Peyer's patch (tissue), 4 donors: ENCODE results near the gene ABHD10. TPM values are rescaled to one million over a fixed set of nuclear protein-coding genes. Genes with fewer than 3 reads are reported as not detected.

Experiments
- DNase-seq, 3 donors: peaks; one replicate each; pipeline ENCODE4 v3.0.0-alpha.2; 2017 to 2019
- H3K27ac ChIP-seq, 4 donors: fragments of 200-600 bp; sonication (generic); one replicate each; pipeline ENCODE4 v1.5.1; 2016 to 2019
- H3K27me3 ChIP-seq, 2 donors: fragments of 200-600 bp; sonication (generic); one replicate each; pipeline ENCODE4 v1.5.1; 2019
- H3K36me3 ChIP-seq, 3 donors: fragments of 200-600 bp; sonication (generic); one replicate each; pipeline ENCODE4 v1.5.1; 2016 to 2019
- H3K4me1 ChIP-seq, 4 donors: fragments of 200-600 bp; sonication (generic); one replicate each; pipeline ENCODE4 v1.5.1; 2016 to 2019
- H3K4me3 ChIP-seq, 4 donors: fragments of 200-600 bp; sonication (generic); 1 replicate in 3 of 4; 2 replicates in 1 of 4; pipeline ENCODE4 v1.5.1; 2016 to 2019; ENCODE audit warnings: mild to moderate bottlenecking in 1 of 4
- H3K9me3 ChIP-seq, 4 donors: fragments of 200-600 bp; sonication (generic); one replicate each; pipeline ENCODE4 v1.5.1; 2016 to 2019; ENCODE audit warnings: mild to moderate bottlenecking in 1 of 4
- POLR2A ChIP-seq, 2 donors: fragments of 450-650 bp; IDR thresholded peaks; one replicate each; pipeline ENCODE4 v1.5.1; 2017; ENCODE audit warnings: antibody characterized with exemption in 2 of 2, mild to moderate bottlenecking in 2 of 2, moderate library complexity in 2 of 2
- total RNA-seq, 4 donors: library from RNA; depleted of rRNA; stranded (reverse); fragments of >200 nt; gene quantifications; one replicate each; pipeline ENCODE4 v1.1.0, GENCODE V29; 2016
- TF ChIP-seq, protein P1 (sequence below), 6 experiments: fragments of 450-650 bp in 4 of 6; fragments of 200-600 bp in 2 of 6; sonication (generic) in 1 of 6; IDR thresholded peaks; one replicate each; pipeline ENCODE4 v1.5.1; 2017 to 2019; ENCODE audit warnings: antibody characterized with exemption in 6 of 6, mild to moderate bottlenecking in 3 of 6, moderate library complexity in 1 of 6

ABHD10 gene
- total RNA-seq, 4 donors from 2014 or later, result 7.4 to 20.9 (median 11.8) TPM

DNA sequence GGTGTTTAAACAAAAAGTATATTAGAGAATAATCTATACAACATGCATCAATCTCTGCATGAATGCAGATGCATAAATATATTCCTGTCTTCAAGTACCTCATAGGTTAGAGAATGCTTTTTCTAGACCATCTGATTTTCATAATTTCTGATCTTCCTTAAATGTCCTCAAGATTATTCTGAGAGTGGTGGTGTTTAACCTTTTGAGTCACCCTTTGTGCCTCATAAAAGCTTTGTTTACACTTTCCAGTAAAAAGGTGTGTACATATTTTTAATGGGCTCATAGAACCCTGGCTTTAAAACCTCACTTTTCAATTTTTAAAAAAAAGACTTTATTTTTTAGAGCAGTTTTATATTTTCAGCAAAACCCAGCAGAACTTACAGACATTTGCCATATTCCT lies 41.0 kb upstream of the ABHD10 start:
- TF ChIP-seq, protein P1, sequence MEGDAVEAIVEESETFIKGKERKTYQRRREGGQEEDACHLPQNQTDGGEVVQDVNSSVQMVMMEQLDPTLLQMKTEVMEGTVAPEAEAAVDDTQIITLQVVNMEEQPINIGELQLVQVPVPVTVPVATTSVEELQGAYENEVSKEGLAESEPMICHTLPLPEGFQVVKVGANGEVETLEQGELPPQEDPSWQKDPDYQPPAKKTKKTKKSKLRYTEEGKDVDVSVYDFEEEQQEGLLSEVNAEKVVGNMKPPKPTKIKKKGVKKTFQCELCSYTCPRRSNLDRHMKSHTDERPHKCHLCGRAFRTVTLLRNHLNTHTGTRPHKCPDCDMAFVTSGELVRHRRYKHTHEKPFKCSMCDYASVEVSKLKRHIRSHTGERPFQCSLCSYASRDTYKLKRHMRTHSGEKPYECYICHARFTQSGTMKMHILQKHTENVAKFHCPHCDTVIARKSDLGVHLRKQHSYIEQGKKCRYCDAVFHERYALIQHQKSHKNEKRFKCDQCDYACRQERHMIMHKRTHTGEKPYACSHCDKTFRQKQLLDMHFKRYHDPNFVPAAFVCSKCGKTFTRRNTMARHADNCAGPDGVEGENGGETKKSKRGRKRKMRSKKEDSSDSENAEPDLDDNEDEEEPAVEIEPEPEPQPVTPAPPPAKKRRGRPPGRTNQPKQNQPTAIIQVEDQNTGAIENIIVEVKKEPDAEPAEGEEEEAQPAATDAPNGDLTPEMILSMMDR (IDR thresholded peaks at IDR 0.05), result no peak
- TF ChIP-seq POLR2A (IDR thresholded peaks at IDR 0.05), result no peak

DNA sequence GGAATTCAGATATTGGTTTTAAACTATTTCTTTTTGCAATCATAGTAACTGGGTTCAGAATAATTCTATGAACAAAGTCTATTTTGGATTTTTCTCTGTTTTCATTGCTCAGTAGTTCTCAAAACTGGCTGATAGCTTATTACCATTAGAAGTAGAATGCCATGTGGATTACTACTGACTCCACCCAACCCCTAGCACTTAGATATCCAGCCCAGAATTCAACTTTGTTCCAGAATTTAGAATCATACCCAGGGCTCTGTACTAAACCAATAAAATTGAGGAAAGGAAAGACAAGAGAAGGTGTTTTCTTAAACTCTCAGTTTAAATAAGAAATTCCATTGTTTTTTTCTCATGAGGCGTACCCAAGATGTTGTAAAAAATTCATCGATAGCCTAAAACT lies 39.0 kb upstream of the ABHD10 start:
- Histone ChIP-seq H3K27me3 (no peaks in the 10 kb centered on the region), H3K9me3 (no peaks in the 10 kb centered on the region), H3K27ac (no peak overlapping the region), H3K4me3 (no peak overlapping the region), H3K4me1 (no peaks in the 10 kb centered on the region), H3K36me3 (no peaks in the 10 kb centered on the region)
- no peak for TF ChIP-seq POLR2A (IDR thresholded peaks at IDR 0.05)
- TF ChIP-seq, protein P1 (IDR thresholded peaks at IDR 0.05), result no peak
- DNase-seq, result no peak

More for the DNA sequence above, 41.0 kb upstream of the ABHD10 start:
- H3K9me3 ChIP-seq, result no peaks in the 10 kb centered on the region
- no peaks in the 10 kb centered on the region for H3K36me3 ChIP-seq
- H3K27ac ChIP-seq, result no peak overlapping the region
- no peaks in the 10 kb centered on the region for H3K4me1 ChIP-seq
- no peak for DNase-seq
- H3K4me3 ChIP-seq, result no peak overlapping the region
- no peaks in the 10 kb centered on the region for H3K27me3 ChIP-seq

DNA sequence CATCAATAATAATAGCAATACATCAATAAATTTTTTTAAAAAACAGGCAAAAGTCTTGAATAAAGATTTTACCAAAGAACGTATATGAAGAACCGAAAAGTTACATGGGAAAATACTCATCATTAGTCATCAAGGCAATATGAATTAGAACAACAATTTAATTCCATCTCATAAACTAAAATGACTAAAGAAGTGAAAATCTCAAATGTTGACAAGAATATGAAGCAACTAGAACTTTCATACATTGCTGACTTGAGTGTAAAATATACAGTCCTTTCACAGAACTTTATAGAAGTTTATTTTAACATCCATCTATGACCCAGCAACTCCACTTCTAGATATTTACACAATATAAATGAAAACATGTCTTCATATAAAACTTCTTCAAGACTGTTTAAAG lies 35.3 kb upstream of the ABHD10 start:
- Histone ChIP-seq H3K4me1 (no peaks in the 10 kb centered on the region), H3K27me3 (no peaks in the 10 kb centered on the region), H3K27ac (no peak overlapping the region), H3K9me3 (no peaks in the 10 kb centered on the region), H3K4me3 (no peak overlapping the region), H3K36me3 (no peaks in the 10 kb centered on the region)
- DNase-seq, result no peak
- TF ChIP-seq POLR2A (IDR thresholded peaks at IDR 0.05), result no peak
- TF ChIP-seq, protein P1 (IDR thresholded peaks at IDR 0.05), result no peak

DNA sequence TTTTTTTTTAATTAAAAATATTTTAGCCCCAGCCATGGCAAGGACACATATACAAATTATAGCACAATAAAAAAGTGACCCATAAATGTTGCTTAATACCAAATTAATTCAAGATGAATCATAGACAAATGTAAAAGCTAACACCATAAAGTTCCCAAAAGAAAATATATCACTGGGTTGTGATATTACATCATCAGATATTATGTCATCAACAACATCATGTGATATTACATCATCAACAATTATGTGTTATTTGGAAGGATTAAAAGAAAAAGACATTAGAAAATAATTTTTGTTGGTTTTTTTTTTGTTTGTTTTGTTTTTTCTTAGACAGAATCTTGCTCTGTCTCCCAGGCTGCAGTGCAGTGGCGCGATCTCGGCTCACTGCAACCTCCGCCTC lies 34.5 kb upstream of the ABHD10 start:
- Histone ChIP-seq H3K9me3 (no peaks in the 10 kb centered on the region), H3K4me3 (no peak overlapping the region), H3K27me3 (no peaks in the 10 kb centered on the region), H3K4me1 (no peaks in the 10 kb centered on the region), H3K27ac (no peak overlapping the region), H3K36me3 (no peaks in the 10 kb centered on the region)
- TF ChIP-seq, protein P1 (IDR thresholded peaks at IDR 0.05), result no peak
- TF ChIP-seq POLR2A (IDR thresholded peaks at IDR 0.05), result no peak
- DNase-seq, result no peak

DNA sequence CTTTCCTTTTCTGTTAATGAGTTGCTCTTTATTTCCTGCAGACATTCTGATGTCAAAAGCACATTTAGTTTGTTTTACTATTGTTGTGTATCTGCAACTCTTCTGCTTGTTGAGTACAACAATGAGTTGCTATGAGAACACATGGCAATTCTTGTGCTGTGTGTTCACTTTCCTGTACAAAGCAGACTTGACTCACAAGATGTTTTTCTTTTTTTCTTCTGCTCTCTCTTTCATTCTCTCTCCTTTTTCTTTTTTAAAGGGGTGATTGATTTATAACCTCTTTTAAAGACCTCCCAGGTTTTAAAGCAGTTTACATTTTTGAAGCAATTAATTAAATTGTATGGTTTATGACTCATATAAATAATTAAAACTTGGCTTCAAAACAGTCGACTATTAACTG lies 31.6 kb upstream of the ABHD10 start:
- H3K36me3 ChIP-seq, result no peaks in the 10 kb centered on the region
- no peak for TF ChIP-seq POLR2A (IDR thresholded peaks at IDR 0.05)
- TF ChIP-seq, protein P1 (IDR thresholded peaks at IDR 0.05), result no peak
- H3K27me3 ChIP-seq, result no peaks in the 10 kb centered on the region
- no peaks in the 10 kb centered on the region for H3K9me3 ChIP-seq
- H3K4me3 ChIP-seq, result no peak overlapping the region
- no peak for DNase-seq
- H3K4me1 ChIP-seq, result no peaks in the 10 kb centered on the region
- H3K27ac ChIP-seq, result no peak overlapping the region

DNA sequence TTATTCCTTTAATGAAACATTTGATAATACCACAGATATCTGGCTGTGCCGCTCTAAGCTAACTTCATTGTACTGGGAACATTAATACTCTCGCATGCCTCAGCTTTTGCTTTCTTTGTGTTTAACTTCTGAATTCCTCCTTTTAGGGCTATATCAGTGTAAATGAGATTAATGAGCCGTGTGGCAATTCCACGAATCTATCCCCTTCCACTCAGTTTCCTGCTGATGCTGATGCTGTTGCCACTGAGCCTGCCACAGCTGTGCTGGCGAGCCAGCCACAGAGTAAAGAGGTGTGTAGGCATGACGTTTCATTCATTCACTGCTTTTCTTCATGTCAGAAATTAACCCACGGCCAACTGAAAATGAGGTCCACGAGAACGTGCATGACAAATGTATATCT lies 30.0 kb upstream of the ABHD10 start:
- no peak for TF ChIP-seq POLR2A (IDR thresholded peaks at IDR 0.05)
- TF ChIP-seq, protein P1 (IDR thresholded peaks at IDR 0.05), result no peak
- Histone ChIP-seq H3K36me3 (no peaks in the 10 kb centered on the region), H3K9me3 (no peaks in the 10 kb centered on the region), H3K4me3 (no peak overlapping the region), H3K4me1 (no peaks in the 10 kb centered on the region), H3K27me3 (no peaks in the 10 kb centered on the region), H3K27ac (no peak overlapping the region)
- no peak for DNase-seq
